HG03064 (cell line): Measurements from ENCODE around the gene MED22.
"Not testable (repeated sequence)": the region's sequence is repeated elsewhere in the genome, so short reads cannot be mapped to it uniquely, and the experiment has no call there.

ENCODE experiments used
- ATAC-seq: cut with Tn5 transposase; IDR thresholded peaks from one replicate; pipeline ENCODE4 v1.9.1; 2021; ENCODE audit warnings: low read depth; ENCODE audit not compliant: unreplicated experiment

Gene MED22

DNA sequence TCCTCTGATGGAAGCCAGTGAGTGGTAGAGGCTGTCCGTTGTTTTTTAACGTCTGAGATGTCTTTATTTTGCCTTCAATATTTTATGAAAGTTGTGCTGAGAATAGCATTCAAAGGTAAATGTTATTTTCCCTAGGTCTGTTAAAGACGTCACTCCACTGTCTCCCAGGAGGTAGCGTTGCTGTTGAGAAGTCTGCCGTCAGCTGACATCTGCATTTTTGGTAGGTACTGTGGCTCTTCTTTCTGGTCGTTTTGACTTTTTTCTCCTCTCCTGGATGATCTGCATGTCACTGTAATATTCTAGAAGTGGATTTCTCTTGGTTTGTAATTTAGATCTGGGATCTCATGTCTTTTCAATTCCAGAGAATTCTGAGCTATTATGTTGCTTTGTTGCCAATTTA, 38.3 kb downstream of the MED22 start:
- ATAC-seq = no peak

DNA sequence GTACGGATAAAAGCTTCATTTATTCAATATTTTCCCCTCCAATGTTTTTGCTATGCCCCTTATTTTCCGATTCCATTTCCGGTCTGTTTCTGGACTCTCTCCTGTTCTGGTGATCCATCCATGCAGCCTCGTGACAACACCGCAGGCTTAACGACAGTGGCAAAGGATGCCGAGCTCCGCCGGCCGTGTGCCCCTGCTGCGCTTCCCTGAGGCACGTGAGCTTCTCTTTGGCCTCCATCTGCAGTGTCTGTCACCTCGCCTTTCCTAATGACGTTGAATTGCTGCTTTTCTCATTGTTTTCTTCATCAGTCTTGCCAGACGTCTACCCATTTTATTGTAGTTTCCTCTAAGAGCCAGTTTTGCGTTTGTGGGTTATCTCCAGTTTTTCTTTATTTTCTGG, 40.6 kb downstream of the MED22 start:
- ATAC-seq = no peak

- ATAC-seq = no peak
Observed at GRCh38 chr9:133306242-133307204, 41.4 kb downstream of the MED22 start.

GRCh38 chr9:133305731-133306130, 42.2 kb downstream of the MED22 start:
- ATAC-seq = no peak

DNA sequence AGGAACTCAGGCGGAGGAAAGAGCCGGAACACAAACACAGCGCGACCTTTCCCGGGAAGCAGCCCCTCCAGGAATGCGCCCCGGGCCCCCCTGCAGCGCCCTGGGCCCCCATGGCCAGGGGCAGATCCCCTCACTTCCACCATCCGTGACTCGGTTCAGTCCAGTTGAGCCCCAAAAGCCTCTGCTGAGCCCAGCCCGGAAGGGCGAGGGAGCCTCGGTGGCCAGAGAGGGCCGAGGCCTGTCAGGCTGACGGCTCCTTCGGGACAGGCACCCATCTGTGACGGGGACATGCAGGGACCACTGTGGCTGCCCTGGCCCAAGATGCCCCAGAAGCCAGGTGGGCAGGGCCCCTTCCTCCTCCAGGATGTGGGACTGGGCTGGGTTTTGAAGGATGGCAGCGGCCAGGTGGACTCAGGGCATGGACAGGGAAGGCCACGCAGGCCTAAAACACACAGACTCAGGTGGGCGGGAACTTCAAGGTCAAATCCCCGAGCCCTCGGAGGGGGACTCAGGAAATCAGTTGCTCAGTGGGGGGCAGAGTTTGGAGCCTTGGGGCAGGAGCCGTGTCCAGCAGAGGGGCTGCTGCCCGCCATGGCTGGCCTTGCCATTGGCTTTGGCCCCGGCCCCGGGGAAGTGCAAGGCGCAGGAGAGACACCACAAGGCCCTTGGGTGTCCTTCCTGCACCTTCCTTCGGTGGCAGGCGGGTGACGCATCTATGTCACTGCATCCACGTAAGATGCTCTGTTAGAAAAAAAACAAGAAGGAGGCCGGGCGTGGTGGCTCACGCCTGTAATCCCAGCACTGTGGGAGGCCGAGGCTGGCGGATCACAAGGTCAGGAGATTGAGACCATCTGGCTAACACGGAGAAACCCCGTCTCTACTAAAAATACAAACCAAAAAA, 43.2 kb downstream of the MED22 start:
- ATAC-seq = no peak

GRCh38 chr9:133304158-133304470, 43.8 kb downstream of the MED22 start:
- no peak for ATAC-seq

GRCh38 chr9:133303266-133304157, 44.4 kb downstream of the MED22 start:
- no peak for ATAC-seq

- no peak for ATAC-seq
Observed at GRCh38 chr9:133301253-133302230, 46.4 kb downstream of the MED22 start.

DNA sequence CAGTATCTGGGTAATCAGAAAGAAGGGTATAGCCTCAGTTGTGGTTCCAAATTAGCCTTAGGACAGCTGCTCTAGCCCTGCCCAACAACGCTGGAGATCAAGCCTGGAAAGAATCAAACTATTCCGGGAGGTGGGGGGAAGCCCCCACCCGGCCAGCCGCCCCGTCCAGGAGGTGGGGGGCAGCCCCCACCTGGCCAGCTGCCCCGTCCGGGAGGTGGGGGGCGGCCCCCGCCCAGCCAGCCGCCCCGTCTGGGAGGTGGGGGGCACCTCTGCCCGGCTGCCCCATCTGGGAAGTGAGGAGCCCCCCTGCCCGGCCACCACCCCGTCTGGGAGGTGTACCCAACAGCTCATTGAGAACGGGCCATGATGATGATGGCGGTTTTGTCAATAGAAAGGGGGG, 47.9 kb downstream of the MED22 start:
- ATAC-seq = not testable (repeated sequence)

- ATAC-seq = no peak
Observed at GRCh38 chr9:133294257-133294656, 53.7 kb downstream of the MED22 start.

DNA sequence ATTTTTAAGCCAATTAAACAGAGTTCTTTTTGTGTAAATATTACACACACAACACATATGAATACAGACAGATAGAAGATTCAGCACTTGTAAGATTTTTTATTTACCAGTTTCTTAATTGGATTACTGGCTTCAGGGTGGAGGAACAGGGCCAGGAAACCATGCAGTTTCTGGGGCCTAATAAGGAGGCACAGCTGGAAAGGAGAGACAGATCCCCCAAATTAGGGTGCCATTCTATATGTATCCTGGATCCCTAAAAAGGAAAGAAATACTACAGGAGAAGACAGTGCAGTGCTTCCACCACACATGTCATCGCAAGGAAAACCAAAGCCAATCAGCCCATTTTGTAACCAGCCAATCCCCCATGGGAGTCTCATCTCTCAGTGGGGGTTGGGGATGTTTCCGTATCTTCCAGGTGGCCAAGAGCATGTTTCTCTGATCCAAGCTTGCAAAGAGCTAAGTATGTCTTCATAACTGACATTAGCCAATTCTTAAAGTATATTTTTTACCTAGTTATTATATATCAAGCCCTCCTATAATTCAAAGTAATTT, 57.1 kb downstream of the MED22 start:
- ATAC-seq = no peak
